ENCODE results near the gene HNRNPU.

HNRNPU gene

DNA sequence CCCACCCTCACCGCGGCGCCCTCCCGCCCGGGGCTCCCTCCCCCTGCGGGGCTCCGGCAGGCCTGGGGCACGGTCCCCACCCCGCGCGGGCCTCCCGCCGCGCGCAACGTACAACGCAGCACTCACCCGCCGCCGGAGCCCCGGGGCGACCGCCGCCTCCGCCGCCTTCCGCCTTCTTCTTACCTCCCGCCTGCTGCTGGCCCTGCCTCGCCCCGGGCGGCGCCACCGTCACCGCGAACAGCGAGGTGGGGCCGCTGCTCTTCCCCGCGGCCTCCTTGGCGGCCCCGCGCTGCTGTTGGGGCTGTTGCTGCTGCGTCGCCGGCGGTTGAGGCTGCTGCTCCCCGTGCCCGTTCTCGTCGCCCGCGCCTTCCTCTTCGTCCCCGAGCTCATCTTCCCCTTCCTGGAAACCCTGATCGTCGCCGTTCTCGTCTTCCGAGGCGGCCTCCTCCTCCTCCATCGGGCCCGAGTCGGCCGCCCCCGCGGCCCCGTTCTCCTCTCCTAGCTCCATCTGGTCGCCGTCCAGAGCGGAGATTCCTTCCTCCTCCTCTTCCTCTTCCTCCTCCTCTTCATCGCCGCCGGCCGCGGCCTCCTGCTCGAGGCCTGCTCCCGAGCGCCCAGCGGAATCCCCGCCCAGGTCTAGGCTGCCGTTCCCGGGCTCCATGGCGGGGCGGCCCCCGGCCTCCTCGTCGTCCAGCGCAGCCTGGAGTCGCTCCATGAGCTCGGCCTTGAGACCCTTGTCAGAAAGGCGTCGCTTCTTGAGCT, 671 bp downstream of the HNRNPU start:
- DNase-seq (ENCODE audit: low read depth), result peak; percentile 61
- TF ChIP-seq CTCF (IDR thresholded peaks at IDR 0.05; ENCODE audit: insufficient read depth, low read depth, low read length, missing control alignments), result no peak
- peak overlapping the region; percentile 93 for H3K4me3 ChIP-seq (ENCODE audit: low read length)

DNA sequence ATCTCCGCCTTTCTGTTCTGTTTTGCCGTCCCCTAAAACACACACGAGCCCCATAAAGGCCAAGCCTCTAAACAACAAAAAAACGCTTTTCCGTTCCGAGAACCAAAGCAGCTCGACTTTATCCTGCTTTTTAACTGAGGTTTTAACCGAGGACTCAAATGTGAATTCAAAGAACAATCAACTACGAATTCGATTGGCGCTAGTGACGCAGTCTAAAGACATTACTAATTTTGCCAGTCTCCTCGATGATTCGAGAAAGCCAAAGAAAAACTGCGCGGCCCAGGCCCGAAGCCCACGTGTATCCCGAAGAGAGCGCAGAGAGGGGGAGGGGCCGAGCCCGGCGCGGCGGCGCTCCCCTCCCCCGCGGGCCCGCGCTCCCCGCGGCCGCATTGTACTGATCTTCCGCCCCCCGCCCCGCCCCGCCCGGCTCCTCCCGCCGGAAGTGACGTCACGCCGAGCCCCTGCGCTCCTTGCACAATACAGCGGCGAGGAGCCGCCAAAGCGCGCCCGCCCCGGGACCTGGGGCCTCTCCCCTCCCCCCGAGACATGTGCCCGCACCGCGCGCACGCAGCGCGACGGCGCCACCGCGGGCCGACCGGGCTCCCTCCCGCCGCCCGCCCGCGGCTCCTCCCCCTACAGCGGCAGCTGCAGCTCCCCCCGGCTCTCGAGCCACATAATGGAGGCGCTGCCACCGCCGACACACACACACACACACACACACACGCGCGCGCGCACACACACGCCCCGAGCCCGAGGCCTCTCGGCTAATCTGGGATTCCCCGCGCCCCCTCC, 1.4 kb downstream of the HNRNPU start:
- peak; percentile 94 for DNase-seq (ENCODE audit: low read depth)
- H3K4me3 ChIP-seq (ENCODE audit: low read length), result peak overlapping the region; percentile 93
- no peak for TF ChIP-seq CTCF (IDR thresholded peaks at IDR 0.05; ENCODE audit: insufficient read depth, low read depth, low read length, missing control alignments)

DNA sequence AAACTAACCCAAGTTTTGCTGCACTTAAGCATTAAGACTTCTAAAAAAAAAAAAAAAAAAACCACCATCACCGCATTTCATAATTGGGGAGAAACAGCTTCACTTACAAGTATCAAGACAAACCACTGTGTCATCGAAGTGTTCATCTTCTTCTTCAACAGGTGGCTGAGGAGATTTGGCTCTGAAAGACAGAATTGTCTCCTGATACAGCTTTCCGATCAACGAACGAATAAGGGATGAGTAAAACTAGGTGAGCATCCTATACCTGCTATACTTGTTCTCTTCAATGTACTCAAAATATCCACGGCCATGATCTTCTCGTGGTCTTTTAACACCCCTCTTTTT, 2.0 kb downstream of the HNRNPU start:
- H3K4me3 ChIP-seq (ENCODE audit: low read length), result peak overlapping the region; percentile 89
- peak; percentile 26 for DNase-seq (ENCODE audit: low read depth)
- TF ChIP-seq CTCF (IDR thresholded peaks at IDR 0.05; ENCODE audit: insufficient read depth, low read depth, low read length, missing control alignments), result no peak

DNA sequence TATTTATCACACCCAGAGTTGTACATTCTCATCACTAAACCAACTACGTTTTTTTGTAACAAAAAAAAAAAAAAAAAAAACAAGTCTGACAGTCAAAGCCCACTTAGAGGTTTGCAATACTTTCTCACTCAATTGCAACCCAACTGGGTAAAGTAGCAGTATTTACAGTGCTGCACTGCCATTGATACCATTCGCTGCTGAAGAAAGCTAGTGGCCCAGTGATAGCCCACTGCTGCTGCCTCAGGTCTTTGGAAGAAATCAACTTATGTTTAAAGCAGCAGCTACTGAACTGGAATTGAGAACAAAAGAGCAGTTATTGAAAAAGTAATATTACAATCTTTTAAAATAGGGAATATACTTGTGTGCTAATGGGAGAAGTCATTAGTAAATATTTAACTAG, 2.7 kb downstream of the HNRNPU start:
- H3K4me3 ChIP-seq (ENCODE audit: low read length), result peak overlapping the region; percentile 89
- no peak for TF ChIP-seq CTCF (IDR thresholded peaks at IDR 0.05; ENCODE audit: insufficient read depth, low read depth, low read length, missing control alignments)
- no peak for DNase-seq (ENCODE audit: low read depth)

GRCh38 chr1:244860914-244861610, 3.3 kb downstream of the HNRNPU start:
- DNase-seq (ENCODE audit: low read depth), result peak; percentile 22
- H3K4me3 ChIP-seq (ENCODE audit: low read length), result peak overlapping the region; percentile 89
- no peak for TF ChIP-seq CTCF (IDR thresholded peaks at IDR 0.05; ENCODE audit: insufficient read depth, low read depth, low read length, missing control alignments)

GRCh38 chr1:244860078-244860477, 4.3 kb downstream of the HNRNPU start:
- no peak for DNase-seq (ENCODE audit: low read depth)
- peak overlapping the region; percentile 89 for H3K4me3 ChIP-seq (ENCODE audit: low read length)
- TF ChIP-seq CTCF (IDR thresholded peaks at IDR 0.05; ENCODE audit: insufficient read depth, low read depth, low read length, missing control alignments), result no peak

Measured in epithelial cell of esophagus (primary cell).